GM21526 (cell line): ENCODE data around the gene DEPP1.

Experiments
- ATAC-seq: cut with Tn5 transposase; IDR thresholded peaks from one replicate; pipeline ENCODE4 v1.9.1; 2021; ENCODE audit warnings: moderate library complexity; ENCODE audit not compliant: unreplicated experiment, low FRiP score

DEPP1 gene

DNA sequence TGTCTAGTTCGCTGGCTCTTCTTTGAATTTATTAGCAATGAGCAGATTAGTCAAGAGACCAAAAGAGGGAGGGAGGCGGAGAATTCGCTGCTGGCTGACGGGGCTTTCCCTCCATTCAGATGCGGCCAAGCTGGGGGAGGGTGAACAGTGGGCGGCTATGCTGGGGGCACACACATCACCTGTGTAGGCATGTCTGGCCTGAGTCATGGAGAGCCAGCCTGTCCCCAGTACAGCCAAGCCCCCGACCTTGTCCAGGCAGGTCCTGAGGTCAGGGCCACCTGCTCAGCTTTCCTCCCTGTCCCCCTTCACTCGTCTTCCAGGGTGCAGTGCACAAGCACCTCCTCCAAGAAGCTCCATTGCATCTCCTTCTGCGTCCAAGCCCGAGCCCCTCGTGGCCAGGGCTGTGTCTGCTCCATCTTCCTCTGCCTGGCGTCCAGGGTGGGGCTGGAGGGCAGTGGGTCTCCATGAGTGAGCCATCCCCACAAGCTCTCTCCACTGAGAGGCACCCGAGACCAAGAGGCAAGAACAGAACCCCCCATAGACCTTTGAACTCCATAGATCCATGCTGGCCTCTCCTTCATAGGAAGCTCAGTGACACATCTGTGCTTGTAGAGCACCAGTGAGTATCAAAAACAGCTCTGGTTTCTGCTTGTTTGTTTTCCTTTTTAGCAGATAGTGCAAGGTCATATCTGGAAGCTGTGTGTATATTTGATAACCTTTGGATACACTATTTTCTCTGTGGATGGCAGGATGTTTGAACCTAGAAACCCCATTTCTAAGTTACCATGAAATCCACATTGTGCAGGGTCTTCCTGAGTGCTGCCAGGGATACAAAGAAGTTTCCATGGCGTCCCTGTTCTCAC lies 1.9 kb upstream of the DEPP1 start:
- ATAC-seq: no peak

DNA sequence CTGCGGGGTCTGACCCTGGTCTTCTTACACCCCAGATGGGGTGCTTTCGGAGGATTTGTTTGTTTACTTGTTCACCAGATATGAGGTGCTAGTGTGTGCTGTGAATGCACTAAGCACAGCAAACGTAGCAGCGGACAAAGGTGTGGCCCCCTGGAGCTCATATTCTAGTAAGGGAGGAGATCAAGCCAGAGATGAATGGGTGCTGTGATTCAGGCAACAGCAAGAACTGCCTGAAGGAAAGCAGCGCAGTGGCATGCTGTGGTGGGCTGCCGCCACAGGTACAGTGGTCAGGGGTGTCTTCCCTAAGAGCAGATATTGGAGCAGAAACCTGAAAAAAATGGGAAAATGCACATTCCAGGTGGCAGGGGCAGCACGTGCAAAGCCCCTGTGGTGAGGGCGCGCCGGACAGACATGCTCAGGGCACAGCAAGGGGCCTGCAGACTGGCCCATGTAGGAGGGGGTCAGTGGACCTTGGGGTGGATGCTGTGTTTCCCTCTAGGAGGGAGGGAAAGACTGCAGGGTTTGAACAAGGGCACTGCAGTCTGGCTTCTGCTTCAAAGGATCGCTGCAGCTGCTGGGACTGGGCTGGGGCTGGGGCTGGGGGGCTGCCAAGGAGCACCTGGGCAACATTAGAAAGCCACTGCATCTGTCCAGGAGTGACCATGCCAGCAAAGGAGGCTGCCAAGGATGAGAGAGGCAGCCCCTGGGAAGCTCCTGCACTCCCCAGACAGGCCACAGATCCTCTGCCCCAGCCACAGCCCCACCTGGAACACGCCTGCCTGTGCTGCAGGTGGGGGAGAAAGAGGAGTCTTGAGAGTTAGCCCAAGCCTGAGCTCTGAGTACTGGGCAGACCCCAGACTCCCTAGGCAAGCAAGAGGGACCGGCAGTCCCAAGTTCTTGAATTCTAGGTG lies 927 bp upstream of the DEPP1 start:
- ATAC-seq: no peak

DNA sequence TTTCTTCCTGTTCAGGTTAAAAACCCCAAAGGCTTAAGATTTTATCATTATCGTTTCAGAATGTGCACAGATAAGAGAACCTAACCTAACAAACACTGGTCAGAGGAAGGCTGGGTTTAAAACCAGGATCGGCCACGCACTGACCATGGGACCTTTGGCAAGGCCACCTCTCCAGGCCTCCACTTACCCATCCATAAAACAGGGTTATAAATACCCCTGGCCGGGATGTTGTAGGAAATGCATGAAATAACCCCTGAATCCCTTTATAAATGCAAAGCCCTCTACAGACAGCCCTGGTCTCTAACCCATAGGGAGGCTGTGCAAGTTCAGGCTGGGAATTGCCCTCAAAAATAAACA lies 418 bp downstream of the DEPP1 start:
- ATAC-seq: no peak

DNA sequence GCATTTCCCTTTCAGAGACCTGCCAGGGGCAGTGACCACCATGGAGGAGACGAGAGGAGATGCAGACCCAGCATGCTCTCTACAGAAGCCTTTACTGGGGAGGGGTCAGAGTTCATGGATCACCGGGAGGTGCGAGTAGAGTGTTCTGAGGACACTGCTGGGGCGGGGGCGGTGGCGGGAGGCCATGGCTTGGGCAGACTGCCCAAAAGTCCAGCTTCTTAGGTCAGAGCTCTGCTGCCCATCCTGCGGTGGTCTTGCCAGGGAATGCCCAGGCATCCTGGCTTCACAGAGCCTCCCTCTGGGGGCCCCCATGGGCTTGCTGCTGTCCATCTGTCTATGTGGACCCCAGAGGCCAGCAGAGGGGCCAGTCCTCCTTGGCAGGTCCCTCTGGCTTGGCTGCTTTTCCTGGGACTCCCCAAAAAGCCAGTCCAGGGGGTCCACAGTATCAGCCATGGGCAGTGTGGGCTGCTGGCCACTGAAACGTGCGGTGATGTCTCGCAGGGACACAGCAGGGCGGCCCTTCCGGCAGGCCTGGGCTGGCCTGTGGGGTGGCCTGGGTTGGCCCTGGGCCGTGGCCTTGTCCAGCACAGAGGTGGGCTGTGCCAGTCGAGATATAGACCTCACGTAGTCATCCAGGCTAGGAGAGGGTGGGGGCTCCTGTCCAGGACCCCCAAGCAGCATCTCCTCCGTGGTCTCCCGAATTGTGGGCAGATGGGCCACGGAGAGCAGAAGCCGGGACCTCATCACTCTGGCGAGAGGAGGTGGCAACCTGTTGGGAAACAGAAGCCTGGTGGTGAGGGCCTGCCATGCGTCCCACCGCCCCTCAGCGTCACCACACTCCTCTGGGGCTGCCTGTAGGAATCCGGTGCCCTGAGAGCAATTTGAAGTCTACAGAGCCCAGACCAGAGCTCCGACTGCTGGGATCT lies 1.1 kb downstream of the DEPP1 start:
- no peak for ATAC-seq

DNA sequence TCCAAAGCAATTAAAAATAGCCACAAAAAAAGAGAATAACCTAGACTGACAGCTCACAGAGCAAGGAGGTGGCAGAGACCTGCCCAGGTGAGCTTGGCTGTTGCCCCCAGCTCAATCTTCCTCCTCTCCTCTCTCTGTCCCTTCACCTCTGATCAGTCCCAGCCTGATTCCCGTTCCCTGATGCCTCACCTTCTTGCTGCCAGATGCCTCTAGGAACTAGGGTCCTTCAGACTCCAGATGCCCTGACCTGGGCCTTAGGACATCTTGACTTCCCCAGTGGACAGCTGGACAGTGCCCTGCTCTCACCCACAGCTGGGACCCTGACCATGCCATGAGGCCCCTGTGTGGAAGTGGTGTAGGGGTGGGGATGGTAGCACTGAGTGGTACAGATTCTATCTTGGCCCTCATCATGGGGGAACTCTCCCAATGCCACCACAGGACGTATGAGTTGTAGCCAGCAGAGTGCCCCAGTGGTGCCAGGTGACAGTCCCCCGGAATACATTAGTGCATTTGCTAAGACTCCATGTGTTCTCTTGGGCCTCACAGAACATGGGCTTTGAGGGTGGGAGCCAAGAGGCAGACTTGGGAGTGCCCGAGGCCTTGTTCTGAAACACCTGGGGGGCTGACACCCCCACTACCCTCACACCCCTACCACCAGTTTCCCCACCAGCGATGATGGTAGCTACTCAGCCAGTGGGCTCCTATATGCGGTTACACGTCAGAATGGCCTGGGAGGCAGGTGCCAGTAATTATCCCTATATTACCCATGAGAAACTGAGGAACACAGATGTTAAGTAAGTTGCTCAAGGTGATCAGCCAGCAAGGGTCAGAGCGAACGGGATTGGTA lies 2.0 kb downstream of the DEPP1 start:
- ATAC-seq: no peak

DNA sequence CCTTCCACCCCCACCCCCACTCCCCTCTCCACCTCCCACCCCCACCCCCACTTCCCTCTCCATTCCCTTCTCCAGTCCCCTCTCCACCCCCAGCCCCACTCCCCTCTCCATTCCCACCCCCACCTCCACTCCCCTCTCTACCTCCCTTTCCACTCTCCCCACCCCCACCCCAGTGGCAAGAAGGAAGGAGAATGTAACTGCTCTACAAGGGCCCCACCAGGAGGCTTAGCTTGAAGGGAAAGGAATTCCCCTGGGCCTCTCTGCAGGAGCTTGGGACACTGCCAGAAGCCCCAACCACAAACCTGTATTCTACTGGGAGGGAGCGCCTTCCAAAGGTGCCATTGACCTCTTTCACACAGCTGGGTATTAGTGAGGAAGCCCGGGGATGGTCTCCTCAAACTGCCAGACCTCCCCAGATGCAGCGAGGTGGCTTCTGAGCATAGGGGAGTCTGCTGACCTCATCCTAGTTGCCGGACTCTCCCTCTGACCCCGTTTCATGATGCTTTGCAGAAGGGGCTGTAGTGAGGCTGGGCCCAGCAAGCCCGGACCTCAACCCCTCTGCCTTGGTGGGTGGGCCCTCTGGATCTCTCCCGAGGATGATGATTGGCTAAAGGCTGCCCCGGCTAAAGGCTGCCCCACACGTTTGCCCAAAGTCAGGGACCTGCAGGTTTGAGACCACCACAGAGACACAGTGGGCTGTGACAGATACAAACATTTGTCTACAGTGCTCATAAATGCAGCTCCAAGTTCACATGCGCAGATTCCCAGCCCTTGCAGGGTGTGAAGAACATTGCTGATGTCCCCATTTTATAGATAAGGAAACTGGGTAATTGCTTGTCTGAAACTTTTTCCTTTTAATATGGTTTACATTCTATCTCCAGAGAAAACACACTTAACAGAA lies 2.9 kb downstream of the DEPP1 start:
- ATAC-seq: no peak

DNA sequence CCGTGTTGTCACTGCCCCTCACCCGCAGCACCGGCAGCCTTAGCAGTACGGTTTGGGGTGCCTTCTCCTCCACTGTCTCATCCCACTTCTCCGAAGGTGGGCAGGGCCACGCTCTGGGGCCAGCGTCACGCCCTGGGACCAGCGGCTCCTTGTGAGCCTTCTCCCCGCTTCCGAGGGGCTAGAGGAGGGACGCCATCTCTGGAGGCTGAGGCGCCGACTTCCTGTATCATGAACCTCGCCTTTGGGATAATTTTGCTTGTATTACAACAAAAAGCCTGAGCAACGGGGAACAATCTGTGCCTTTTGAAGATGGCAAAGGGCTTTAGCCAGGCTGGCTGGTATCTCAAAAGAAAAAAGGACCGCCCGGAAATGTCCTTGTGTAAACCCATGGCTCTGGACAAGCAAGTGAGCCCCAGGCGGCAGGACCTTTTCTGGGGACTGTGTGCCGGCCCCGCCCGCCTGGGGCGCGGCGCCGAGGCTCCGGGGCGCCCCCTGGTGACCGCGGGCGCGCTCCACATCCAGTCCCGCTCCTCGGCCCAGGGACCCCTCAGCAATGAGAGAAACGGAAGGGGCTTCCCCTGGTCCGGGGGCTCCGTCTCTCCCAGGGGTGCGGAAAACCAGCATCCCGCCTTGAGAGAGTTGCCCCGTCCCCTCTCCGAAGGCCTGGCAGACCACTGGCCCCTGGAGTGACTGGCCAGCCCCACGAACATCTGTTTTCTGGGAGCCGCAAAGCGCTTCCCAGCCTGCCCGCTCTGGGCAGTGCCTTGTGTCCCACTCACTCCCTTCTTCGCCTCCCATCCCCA lies 3.8 kb downstream of the DEPP1 start:
- ATAC-seq: peak; percentile 81

DNA sequence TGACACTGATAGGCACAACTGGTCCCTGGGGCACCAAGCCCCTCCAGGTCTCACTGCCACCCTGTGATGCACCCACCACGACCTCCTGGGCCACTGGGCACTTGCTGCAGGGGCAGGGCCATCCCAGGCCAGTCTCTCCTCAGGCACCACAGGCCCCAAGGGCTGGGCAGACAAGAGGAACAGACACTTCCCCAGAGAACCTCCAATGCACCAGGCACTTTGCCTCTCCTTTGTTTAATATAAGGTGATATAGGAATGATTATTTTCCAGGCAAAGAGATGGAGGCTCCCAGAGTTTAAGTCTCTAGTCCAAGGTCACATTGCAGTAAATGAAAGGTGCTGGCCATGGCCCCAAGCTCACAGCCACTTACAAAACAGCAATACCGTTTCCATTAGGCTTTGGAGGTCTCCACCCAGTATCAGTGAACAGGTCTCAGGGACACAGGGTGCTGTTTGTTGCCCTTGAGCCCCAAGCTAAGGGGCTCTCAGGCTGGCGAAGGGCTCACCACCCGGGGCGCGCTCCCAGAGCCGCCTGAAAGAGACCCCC lies 4.5 kb downstream of the DEPP1 start:
- peak; percentile 15 for ATAC-seq

DNA sequence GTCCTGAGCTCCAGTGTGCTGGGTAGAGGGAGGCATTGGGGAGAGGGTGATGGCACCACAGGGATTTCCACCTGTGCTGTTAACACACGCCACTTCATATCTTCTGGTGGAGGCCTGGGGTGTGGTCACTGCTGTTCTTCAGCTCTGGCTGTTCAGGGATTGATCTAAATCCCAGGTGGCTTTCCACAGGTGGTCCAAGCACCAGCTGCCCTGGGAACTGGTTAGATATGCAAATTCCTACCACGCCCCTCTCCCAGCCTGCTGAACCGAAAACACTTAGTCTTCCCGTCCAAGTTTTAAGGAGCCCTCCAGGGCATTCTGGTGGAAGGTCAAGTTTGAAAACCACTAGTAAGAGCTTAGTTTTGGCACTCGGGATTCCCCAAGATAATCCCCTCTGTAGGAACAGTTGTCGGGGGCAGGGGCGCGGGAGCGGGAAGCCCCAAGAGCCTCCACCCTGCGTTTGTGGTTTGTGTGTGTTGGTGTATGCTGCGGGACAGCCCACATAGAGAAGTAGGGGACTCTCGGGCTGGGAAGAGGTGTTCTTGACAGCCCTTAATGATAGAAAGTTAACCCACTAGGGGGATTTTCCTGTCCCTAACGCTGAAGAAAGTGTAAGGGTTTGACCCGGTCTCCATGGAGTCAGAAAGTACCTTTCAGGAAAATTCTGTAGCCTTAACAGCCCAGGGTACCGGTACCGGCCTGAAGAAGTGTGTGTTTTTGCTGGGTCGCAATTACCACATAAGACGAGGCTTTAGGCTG lies 5.1 kb downstream of the DEPP1 start:
- ATAC-seq: no peak

DNA sequence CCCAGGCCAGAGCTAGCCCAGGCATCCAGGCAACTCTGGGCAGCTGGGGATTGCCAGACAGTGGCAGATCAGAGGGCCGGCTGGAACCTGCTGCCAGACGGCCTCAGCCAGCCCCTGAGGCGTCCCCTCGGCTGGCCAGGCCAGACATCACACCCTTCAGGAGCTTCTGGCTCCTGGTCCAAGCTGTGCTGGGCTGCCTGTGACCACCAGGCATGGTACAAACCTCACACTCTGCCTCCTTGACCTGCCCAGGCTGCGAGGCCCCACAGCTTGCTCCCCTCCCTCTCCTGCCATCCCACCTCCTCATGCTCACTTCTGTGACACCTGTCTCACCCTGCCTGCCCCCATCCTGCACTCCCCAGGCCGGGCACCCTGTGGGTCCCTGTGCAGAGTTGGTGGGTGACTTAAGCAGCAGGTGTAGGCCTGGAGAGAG lies 5.7 kb downstream of the DEPP1 start:
- no peak for ATAC-seq

DNA sequence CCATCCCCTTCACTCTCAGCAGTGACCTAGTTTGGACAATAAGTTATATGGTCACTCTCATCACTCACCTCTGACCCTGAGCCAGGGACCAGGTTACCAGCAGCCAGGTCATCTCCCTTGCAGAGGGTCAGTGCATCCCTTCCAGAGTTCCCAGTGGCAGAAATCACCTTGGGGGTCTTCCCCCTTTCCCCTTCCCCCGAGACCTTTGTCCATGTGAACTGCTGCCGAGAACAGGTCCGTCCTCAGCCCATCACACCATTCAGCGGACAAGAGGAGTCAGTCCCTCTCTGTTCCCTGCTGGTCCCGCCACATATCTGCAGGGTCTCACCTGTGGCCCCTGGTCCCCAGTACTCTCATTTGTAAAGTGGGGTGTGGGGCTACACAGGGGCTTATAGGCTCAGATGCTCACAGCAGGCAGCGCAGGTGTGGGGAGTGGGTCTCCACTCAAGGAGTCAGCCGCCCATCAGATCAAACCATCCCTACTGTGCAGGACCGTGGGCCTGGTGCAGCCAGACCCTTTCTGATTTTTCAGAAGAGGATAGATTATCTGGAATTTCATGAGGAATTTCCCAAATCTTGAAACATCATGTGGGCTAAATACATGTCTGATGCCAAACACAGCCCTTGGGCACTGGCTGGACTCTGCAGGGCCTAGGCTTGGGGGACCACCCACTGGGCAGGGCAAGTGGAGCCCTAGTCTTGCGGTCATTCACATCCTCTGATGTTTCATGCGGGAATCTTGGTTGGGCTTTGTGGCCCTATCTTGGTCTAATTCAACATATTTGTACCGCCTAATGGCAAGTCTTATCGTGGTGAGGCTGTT lies 6.5 kb downstream of the DEPP1 start:
- ATAC-seq: no peak

DNA sequence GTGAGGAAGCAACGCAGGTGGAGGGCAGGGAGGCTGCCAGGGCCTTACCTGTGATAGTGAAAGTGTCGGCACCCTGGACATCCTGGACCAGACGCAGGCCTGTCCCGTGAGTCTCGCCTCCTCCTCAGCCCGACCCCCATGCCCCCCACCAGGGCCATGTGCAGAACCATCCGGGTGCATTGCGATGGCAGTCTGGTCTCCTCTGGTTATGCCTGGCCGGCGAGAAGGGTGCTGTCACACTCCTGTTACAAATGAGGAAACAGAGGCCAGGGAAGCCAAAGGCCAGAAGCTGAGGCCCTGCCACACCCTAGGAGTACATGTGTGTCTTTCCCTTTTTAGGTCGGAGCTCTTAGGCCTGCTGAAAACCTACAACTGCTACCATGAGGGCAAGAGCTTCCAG lies 7.2 kb downstream of the DEPP1 start:
- ATAC-seq: no peak

DNA sequence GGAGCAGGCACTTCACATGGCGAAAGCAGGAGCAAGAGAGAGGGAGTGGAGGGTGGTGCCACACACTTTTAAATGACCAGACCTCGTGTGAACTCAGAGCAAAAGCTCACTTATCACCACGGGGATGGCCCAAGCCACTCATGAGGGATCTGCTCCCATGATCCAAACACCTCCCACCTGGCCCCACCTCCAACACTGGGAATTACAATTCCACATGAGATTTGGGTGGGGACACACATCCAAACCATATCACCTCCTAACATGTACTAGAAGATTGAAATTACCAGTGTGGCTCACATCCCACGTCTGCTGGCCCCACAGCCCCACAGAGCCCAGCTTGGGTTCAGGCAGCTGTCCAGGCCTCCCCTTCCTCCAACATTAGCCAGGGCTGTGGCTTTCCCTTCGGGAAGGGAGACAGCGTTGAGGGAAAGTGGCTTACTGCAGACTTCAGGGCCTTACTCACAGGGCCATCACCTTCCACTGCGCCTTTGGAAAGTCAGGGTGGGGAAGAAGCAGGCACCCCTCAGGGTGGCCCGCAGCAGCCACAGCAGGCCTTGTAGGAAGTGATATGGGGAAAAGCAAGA lies 7.7 kb downstream of the DEPP1 start:
- no peak for ATAC-seq

DNA sequence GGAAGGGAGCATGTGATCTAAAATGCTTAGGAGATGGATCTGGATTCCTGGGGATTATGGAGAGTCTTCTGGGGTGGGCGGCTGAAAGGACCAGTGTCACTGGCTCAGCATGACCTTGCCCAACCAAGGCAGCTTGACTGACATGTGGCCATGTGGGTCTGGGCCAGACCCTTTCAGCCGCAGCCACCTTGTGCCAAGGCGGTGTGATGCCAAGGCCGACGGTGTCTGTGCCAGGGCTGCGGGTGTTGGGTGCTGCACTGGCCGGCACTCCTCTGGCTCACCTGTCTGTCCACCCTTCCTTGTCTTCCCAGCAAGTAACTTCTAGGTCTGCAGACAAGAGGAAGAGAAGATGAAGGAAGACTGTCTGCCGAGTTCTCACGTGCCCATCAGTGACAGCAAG lies 8.8 kb downstream of the DEPP1 start:
- ATAC-seq: no peak

DNA sequence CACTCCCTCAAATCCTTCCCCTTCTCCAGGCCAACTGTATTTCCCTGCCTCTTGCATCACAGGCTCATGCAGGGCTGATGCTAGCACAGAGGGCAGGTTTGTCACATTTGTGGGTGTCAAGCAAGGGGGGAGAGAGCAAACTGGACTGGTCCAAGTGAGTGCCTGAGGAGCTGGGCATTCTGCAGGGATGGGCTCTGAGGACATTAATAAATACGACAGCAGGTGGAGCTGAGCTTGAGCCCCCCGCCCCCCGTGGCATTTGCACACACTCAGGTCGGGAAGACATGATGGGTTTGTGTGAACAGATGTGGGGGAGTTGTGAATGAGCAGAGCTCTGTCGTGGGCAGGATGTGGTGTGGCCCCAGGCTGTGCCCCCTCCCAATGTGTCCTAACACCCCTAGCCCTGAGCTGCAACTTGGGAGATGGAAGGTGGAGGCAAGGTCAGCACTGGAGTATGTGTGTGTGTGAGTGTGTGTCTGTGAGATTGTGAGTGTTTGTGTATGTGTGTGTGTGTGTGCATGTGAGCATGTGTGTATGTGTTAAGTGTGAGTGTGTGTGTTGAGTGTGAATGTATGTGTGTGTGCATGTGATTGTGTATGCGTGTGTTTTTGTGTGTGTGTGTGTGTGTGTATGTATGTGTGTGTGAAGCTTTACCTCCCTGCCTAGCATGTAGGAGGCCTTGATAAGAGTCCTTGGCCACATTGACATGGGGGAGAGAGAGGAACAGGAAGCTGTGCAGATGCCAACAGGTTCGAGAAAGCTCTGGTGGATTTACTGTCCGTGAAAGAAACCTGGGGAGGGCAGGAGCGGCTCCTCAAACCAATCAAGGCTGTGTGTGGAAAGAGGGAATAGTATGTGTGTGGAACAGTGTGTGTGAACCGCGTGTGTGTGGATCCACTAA lies 9.9 kb downstream of the DEPP1 start:
- ATAC-seq: no peak
